Measurements from ENCODE around the gene RAB34. TPM values are rescaled to one million over a fixed set of nuclear protein-coding genes. Genes with fewer than 3 reads are reported as not detected.
"Not testable (repeated sequence)": the region's sequence is repeated elsewhere in the genome, so short reads cannot be mapped to it uniquely, and the experiment has no call there.

The RAB34 gene
- polyA plus RNA-seq, 3 donors = 185 to 200 (median 193) TPM

DNA sequence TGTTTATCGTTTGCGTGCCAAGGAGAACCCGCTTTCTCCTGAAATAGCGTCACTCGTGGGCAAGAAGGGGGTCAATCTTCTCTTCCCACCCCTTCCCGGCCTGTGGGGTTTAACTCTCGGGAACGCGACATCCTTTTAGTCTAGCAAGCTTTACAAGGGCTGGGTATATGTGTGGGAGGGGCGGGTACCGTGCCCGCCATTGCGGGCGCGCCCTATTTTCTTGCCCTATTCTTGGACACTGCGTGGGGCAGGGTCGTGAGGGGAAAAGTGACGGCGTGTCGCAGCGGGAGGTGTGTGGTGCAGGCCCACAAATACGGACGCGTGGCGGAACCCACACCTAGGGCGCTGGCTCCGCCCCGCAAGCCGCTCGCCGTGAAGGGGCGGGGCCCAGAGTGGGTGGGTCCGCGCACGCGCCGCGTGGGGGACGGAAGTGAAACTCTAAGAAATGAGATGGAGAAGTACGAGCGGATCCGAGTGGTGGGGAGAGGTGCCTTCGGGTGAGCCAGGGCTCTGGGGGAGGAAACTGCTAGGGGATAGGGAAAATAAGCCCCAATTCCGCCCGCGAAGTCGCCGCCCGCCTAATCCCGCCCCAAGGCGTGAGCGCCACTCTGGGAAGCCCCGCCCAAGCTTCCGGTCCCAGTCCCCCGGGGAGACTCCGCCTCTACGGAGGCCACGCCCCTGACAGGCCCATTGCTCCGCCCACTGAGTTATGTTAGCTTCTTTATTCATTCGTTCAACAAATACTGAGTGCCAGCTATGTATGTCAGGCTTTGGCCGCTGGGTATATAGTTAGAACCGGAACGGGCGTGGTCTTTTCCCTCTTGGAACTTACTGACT is 10.9 kb upstream of the RAB34 start, which contains the start of gene NEK8:
Gene NEK8 (plus strand): TSS at position 425 of the 837 bp plus-strand sequence. CDS start 26 bp downstream, at position 451.
- DNase-seq (ENCODE audit: low read depth in 3 of 3, low spot score in 2 of 3) = peak in 2 of 3 donors; percentile 85

DNA sequence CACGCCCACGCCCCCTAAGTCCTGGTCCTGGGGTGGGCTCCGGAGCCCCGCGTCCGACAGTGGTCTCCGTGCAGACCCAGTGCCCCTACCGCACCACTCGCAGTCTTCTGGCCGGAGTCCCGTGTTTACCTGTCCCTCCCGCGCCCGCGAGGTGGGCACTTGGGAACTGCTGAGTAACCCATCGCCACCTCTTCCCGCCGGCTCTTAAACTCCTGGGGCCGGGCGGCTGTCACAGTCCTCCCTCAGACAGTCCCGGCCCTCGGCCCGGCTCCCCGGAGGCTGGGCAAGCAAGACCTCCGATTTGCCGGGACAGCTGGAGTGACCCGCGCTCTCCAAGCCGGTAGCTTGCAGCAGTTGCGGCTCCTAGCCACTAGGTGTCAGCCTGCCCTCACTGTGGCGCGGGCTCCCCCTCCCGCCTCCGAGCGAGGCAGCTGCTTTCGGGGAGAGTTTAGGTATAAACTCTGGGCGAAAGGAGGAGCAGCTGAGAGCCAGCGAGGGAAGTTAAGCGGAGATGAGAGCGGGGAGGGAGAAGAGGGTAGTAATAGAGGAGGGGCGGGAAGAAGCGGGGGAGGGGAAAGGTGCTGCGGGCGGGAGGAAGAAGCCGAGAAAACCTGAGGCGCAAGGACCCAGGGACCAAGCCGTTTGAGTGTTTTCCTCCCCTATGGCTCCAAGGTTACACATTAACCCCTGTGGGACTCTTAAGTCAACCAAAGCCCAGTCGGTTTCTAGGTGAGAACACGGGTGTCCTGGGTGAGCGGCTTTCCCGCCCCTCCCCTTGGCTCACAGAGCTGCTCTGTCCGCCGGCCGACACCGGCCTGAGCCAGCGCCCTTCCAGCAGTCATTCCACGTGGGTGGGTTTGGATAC is 9.2 kb upstream of the RAB34 start:
- DNase-seq (ENCODE audit: low read depth in 3 of 3, low spot score in 2 of 3) = peak in 2 of 3 donors; percentile 83 to 94

DNA sequence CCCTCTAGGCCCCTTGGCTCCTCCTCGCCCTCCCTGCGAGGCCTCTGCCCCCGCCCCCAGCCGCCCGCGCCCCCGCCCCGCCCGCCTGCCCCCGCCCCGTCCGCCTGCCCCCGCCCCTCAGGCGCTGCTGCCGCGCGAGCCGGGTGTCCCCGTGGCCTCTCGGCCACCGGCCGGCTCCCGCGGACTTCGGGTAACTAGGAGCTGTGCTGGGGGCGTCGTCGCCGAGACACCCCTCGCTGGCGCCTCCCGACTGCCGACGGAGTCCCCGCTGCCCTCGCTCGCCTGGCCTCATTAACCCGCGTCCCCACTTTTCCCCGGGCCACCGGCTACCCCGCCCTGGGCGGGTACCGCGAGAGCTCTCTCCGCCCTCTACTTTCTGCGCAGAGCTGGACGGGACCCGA is 8.6 kb upstream of the RAB34 start, which contains the start of gene TLCD1:
Gene TLCD1 (minus strand): TSS at position 8 of the 401 bp plus-strand sequence. CDS start 136 bp downstream, outside the sequence.
- no peak for DNase-seq (ENCODE audit: low read depth in 3 of 3, low spot score in 2 of 3)

DNA sequence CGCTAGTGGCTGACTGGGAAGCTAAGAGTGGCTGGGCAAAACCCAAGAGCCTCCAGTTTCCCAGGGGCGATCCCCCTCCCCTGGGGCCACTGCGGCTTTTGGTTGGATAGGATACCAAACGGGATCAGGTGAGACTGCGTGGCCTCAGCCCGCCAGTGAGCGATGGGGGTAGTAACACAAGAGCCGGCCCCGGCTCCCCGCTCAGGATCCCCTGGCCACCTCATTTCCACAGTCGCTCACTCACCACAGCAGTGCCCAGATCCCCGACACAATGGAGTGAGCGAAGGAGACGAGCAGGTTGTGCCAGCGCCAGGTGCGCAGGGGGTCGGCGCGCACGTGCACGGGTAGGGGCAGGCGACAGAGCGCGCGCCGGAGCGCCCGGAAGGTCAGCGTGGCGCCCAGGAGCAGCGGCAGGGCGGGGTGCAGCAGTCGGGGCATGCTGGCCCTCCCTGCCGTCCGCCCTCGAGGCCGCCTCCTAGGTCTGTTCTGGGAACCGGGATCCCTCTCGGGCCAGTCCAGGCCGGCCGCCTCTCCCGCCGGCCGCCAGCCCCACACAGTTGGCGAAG is 8.1 kb upstream of the RAB34 start:
- no peak for DNase-seq (ENCODE audit: low read depth in 3 of 3, low spot score in 2 of 3)

DNA sequence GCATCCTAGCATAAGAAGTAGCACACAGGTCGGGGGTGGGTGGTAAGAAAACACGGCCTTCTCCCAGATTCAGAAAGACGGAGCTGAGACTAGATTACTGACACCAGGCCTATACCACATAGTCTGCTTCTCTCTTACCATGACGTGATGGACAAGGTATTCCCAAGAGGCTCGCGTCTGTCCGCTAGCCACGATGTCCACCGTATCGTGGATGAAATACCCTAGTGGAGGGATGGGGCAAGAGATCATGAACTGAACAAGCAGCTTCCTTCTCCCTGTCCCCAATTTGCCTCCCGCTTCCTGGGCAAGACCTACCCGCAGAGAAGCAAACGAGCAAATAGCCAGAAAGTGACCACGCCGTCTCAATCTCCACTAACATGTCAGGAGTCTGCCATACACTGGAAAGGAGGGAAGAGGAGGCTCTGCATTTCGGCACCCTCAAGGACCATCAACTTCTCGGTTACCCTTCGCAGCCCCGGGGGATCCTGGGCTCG is 7.5 kb upstream of the RAB34 start:
- DNase-seq (ENCODE audit: low read depth in 3 of 3, low spot score in 2 of 3) = no peak

DNA sequence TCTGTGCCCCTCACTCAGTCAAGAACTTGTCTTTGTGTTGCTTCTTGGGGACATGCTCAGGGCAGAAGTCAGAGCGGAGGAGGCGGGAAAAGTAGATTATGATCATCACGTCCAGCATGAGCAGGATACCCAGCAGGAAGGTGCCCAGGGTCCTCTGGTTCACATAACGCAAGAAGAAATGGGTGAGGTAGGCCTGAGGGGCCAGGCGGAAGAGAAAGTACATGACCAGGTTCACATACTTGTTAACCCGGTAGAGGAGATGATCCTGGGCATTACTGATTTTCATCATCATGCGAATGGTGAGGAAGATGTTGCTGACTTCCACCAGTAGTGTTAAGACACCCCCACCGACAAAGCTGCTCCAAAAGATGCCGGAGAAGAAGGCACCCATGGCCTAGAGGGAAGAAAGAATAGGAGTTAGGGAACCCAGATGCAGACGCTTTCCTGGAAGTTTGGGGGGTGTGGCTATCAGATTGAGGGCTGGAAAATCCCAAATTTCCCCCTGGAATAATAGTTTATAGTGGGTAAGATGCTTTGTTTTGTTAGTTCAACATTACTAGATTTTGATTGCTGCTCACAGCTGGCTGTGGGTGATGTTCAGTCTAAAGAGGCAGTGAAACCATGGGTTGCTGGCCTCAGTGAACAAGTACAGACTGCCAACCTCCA is 7.0 kb upstream of the RAB34 start:
- no peak for DNase-seq (ENCODE audit: low read depth in 3 of 3, low spot score in 2 of 3)

DNA sequence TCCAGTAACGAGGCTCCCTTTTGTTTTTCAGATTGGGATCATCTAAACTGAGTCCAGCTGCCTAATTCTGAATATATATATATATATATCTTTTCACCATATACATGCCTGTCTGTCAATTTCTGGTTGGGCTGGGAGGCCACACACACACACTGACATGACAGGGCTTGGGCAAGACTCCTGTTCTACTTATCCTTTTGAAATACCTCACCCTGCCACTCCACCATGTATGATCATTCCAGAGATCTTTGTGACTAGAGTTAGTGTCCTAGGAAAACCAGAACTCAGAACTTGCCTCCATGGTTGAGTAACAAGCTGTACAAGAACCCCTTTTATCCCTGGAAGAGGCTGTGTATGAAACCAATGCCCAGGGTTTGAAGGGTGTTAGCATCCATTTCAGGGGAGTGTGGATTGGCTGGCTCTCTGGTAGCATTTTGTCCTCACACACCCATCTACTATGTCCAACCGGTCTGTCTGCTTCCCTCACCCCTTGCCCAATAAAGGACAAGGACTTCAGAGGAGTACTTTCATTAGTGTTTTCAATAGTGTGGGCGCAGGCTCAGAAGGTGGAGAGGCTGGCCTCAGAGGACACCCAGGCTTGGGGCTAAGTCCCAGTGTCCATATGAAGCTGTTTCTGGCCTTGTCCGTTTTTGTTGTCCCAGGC is 6.3 kb upstream of the RAB34 start:
- not testable (repeated sequence) for DNase-seq (ENCODE audit: low read depth in 3 of 3, low spot score in 2 of 3)

DNA sequence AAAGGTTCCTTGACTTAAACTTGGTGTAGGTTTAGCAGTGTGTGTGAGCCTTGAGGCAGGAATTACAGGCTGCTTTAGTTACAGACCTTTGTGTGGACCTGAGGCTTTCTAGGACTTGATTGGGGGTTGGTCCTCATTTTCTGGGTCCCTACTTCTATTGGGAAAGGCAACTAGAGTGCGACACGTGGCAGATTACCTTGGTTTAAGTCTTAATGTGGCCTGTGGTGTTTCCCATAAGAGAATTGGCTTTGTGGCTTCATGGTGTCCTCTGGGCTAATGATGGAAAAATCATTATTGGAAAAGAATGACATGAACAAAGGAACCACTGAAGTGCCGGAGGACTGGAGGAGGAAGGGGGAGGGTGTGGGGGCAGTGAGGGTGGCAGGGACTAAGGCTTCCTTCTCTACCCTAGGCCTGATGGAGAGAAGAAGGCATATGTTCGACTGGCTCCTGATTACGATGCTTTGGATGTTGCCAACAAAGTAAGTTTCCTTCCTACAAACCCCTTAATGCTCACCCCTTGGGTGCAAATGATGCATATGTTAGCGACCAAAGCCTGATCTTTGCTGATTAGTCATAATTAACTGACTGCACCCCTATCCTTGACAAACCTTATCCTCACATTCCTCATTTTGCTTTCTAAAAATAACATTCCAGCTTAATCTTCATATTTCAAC is 5.6 kb upstream of the RAB34 start:
- no peak for DNase-seq (ENCODE audit: low read depth in 3 of 3, low spot score in 2 of 3)

DNA sequence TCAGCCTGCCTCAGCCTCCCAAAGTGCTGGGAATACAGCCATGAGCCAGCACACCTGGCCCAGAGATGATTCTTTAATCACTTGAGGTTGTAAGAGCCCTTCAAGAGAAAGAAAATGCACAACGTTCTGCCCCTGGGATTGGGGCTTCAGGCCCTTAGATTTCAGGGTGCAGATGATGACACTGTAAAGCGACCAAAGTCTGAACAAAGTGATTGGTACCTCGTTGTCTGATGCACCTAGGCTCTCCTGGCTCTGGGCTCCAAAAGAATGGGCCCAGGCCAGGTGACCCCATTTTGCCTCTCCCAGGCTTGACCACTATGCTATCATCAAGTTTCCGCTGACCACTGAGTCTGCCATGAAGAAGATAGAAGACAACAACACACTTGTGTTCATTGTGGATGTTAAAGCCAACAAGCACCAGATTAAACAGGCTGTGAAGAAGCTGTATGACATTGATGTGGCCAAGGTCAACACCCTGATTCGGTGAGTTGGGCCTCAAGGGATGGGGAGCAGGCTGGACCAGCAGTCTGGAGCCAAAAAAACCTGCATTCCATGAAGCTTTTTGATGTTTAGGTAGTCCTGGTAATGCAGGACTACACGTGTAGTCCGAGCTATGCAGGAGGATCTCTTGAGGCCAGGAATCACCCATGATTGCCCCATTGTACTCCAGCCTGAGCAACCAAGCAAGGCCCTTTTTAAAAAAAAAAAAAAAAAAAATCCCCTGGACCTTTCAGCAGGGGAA is 4.9 kb upstream of the RAB34 start:
- no peak for DNase-seq (ENCODE audit: low read depth in 3 of 3, low spot score in 2 of 3)

DNA sequence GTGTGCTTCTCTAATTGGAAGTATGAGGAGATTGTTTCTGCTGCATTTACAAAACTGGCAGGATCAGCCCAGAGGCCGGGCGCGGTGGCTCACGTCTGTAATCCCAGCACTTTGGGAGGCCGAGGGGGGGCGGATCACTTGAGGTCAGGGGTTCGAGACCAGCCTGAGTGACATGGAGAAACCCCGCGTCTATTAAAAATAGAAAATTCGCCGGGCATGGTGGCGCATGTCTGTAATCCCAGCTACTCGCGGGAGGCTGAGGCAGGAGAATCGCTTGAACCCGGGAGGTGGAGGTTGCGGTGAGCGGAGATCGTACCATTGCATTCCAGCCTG is 3.3 kb upstream of the RAB34 start:
- not testable (repeated sequence) for DNase-seq (ENCODE audit: low read depth in 3 of 3, low spot score in 2 of 3)

DNA sequence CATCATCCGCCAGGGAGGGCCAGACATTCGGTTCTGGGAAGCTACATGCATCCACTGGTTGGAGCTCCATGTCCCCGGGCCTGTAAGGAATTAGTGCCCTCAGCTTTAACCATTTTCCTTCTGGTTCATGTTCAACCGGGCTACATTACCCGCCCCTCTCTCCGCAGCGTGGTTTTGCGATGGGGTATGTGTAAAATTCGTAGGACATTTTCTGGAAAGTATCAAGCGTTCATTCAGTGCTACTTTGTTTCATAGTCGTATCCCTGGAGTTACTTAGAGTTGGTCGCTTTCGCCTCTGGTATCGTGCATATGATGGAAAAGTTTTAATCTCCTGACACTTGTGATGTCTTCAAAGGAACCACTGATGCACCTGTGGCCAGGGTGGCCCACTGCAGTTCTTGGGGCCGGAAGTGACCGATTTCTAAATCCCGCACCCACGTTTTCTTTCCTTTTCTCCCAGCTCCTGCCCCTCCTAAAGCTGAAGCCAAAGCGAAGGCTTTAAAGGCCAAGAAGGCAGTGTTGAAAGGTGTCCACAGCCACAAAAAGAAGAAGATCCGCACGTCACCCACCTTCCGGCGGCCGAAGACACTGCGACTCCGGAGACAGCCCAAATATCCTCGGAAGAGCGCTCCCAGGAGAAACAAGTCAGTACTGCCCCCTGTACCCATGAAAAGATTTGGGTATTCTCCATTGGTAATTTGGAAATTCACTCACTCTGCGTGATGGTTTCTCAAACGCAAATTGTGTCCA is 2.8 kb upstream of the RAB34 start:
- no peak for DNase-seq (ENCODE audit: low read depth in 3 of 3, low spot score in 2 of 3)

DNA sequence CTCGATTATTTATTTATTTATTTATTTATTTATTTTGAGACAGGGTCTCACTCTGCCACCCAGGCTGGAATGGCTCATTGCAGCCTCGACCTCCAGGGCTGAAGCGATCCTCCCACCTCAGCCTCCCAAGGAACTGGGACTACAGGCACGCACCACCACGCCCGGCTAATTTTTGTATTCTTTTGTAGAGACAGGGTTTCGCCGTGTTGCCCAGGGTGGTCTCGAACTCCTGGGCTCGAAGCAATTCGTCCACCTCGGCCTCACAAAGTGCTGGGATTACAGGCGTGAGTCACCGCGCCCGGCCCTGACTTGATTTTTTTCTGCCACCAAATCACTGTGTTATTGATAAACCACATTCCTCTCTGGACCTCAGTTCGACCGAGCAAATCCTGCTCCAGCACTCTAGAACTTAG is 1.4 kb upstream of the RAB34 start:
- DNase-seq (ENCODE audit: low read depth in 3 of 3, low spot score in 2 of 3) = no peak

DNA sequence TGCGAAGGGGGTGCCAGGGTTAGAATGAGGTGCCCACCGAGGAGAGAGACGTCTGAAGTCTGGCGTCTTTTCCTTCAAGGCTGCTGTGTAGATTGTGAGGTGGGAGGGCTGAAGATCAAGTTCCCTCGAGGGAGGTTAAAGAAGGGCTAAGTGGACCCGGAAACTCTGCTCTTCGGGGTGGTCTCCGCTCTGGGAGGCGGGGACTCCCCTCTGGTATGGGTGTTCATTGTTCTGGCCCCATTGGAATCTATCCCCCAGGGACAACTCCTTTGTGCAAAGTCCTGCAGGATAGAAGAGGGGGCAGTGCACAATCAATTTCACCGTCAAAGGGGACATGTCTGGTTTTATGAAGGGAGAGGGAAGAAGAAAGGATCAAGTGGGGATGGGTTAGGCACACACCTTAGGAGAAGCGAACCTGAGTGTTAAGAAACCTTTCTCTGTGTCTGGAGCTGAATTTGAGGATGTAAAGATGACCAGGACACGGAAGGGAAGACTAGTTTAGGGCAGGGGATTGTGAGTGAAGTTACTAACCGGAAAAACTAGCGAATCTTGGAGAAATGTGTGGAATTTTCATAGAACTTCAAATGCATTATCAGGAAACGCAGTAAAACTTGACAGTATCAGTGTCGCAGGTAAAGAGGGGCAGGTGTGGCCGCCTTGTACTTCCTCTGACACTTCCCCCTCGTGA is 809 bp upstream of the RAB34 start:
- peak in 2 of 3 donors; percentile 45 to 54 for DNase-seq (ENCODE audit: low read depth in 3 of 3, low spot score in 2 of 3)

DNA sequence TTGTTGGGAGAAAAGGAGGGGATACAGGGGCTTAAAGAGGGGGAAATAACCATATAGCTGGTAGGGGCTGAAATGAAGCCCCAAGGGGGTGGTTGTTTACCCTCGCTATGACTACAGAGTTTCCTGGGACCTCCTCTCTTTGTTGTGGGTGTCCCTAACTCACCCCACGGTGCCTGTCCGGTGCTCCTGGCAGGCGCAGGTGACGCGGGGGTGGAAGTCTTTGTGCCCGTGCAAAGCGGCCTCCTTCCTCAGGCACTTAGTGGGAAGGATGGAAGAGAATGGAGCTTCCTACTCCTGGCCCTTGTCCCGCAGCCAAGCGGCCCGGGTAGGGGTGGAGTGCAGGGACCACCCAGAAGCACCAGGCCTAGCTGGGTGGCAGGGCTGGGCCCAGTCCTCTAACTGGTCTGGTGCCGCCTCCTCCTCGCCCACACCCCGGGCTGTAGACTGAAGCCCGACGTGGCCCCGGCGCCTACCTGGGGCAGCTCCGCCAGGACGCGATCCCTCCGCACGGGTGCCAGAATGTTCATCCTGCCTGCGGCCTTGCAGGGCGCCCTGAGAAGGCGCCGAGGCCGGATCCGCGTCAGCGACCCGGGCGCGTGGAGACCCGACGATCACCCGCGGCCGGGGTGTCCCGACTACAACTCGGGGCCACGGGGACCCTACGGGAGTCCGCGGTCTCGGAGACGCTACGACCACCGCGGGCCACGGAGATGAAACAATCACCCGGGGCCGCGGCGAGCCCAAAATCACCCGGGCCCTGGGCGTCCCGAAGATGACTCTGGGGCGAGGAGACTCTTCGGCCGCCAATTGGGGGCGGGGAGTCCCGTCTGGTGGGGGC is 709 bp downstream of the RAB34 start:
- no peak for DNase-seq (ENCODE audit: low read depth in 3 of 3, low spot score in 2 of 3)

DNA sequence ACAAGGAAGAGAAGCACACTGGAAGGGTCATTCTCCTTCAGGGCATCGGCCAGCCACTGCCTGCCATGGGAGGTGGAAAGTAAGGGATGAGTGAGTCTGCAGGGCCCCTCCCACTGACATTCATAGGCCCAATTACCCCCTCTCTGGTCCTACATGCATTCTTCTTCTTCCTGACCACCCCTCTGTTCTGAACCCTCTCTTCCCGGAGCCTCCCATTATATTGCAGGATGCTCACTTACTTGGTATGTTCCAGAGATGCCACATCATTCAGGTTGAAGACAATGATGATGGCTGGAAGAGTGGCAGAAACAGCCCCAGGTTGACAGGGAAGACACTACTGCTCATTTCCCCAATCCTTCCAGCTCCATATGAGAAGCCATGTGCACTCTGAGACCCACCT is 2.5 kb downstream of the RAB34 start:
- DNase-seq (ENCODE audit: low read depth in 3 of 3, low spot score in 2 of 3) = no peak

DNA sequence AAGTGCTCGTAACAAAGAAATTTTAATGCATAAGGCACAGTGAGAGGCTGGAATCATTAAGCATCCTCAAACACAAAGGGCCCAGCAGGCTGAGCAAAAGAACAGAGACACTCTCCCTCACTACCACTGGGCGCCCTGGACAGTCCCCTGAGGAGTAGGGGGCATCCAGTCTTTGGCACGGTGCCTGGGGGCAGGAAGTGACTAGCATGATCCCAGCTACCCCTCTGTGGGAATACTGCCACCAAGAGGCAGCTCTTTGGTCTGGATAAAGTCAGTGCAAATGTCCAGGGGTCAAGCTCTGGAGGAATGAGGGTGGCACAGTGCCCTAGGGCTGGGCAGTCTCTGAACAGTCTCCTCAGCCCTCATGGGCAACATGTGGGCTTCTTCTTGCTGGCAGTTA is 3.4 kb downstream of the RAB34 start:
- no peak for DNase-seq (ENCODE audit: low read depth in 3 of 3, low spot score in 2 of 3)
